B cell (primary cell): ENCODE measurements around the gene PCDHB3.
"Not testable (repeated sequence)": the region's sequence is repeated elsewhere in the genome, so short reads cannot be mapped to it uniquely, and the experiment has no call there.

ENCODE experiments used
- CTCF ChIP-seq: fragments of 200-600 bp; IDR thresholded peaks from one replicate; pipeline ENCODE4 v1.8.0; 2022; ENCODE audit warnings: antibody characterized with exemption, mild to moderate bottlenecking
- EZH2 ChIP-seq: IDR thresholded peaks from 2 replicates; pipeline ENCODE4 v1.6.1; 2012; ENCODE audit warnings: borderline replicate concordance, low read depth, mild to moderate bottlenecking, moderate library complexity, low read length; ENCODE audit not compliant: insufficient read depth, poor library complexity, severe bottlenecking

- not testable (repeated sequence) for TF ChIP-seq CTCF, EZH2
These were observed 23.3 kb downstream of the PCDHB3 start for GRCh38 chr5:141123396-141124135.
